ENCODE results near the gene PML. TPM values are rescaled to one million over a fixed set of nuclear protein-coding genes. Genes with fewer than 3 reads are reported as not detected.
A peak's percentile ranks its signal among the peaks of the same experiment; 100 is the strongest.

Gene PML
- total and polyA plus RNA-seq, 9 of the 15 experiments (the other 6 are each of a cell fraction or from before 2014, with no cell fraction given), result 5.0 to 50.7 (median 10.1) TPM

- TF ChIP-seq, protein P1, sequence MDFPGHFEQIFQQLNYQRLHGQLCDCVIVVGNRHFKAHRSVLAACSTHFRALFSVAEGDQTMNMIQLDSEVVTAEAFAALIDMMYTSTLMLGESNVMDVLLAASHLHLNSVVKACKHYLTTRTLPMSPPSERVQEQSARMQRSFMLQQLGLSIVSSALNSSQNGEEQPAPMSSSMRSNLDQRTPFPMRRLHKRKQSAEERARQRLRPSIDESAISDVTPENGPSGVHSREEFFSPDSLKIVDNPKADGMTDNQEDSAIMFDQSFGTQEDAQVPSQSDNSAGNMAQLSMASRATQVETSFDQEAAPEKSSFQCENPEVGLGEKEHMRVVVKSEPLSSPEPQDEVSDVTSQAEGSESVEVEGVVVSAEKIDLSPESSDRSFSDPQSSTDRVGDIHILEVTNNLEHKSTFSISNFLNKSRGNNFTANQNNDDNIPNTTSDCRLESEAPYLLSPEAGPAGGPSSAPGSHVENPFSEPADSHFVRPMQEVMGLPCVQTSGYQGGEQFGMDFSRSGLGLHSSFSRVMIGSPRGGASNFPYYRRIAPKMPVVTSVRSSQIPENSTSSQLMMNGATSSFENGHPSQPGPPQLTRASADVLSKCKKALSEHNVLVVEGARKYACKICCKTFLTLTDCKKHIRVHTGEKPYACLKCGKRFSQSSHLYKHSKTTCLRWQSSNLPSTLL (IDR thresholded peaks at IDR 0.05), result no peak
- TF ChIP-seq HNRNPL (IDR thresholded peaks at IDR 0.05; ENCODE audit: low read depth, low read length), result peak; percentile 80; the same call in 1 of the 2 replicates
- TF ChIP-seq ATF7 (IDR thresholded peaks at IDR 0.05), result peak; percentile 70; the same call in 1 of the 2 replicates
- TF ChIP-seq CBFA2T3 (IDR thresholded peaks at IDR 0.05), result peak; percentile 90
- peak; percentile 40 for TF ChIP-seq E2F1 (CRISPR knock-in tag; IDR thresholded peaks at IDR 0.05)
- no peak for TF ChIP-seq REST (IDR thresholded peaks at IDR 0.05; ENCODE audit: borderline replicate concordance)
- 0 out of 2 replicates have a peak, but pooled peaks have one; percentile 7 for TF ChIP-seq REST (CRISPR knock-in tag; IDR thresholded peaks at IDR 0.05; ENCODE audit: low read depth)
- no peak for TF ChIP-seq ZNF445 (CRISPR knock-in tag; IDR thresholded peaks at IDR 0.05; ENCODE audit: low read depth)
- TF ChIP-seq NR2C2 (CRISPR knock-in tag; IDR thresholded peaks at IDR 0.05), result no peak
- TF ChIP-seq NR2C2 (tag; IDR thresholded peaks at IDR 0.05), result peak; percentile 68; the same call in 1 of the 2 replicates
- no peak for TF ChIP-seq KHSRP (IDR thresholded peaks at IDR 0.05)
- TF ChIP-seq FOXM1 (IDR thresholded peaks at IDR 0.05; ENCODE audit: low read depth), result peak; percentile 42
- TF ChIP-seq FOXM1 (CRISPR knock-in tag; IDR thresholded peaks at IDR 0.05; ENCODE audit: low read depth), result no peak
- peak; percentile 49 for TF ChIP-seq FIP1L1 (IDR thresholded peaks at IDR 0.05; ENCODE audit: low read depth, low read length, poor library complexity, severe bottlenecking)
- TF ChIP-seq TBP (optimal IDR thresholded peaks at IDR 0.05; ENCODE audit: low read depth, low read length), result peak; percentile 27
- peak; percentile 57 for TF ChIP-seq NEUROD1 (IDR thresholded peaks at IDR 0.05; ENCODE audit: borderline replicate concordance, low read depth, low read length, partially characterized antibody)
Observed at GRCh38 chr15:73991726-73992593, 2.6 kb upstream of the PML start, which contains the start of gene STOML1 (continued).

All from K562 (cell line).